HEK293 (cell line): ENCODE measurements around the gene PPM1E.
"Not testable (repeated sequence)": the region's sequence is repeated elsewhere in the genome, so short reads cannot be mapped to it uniquely, and the experiment has no call there.

Experiments used
- CTCF ChIA-PET: fragments of 350-600 bp; formaldehyde crosslinking; extraction: SDS; loops from one replicate; lab custom pipeline; 2021; ENCODE audit warnings: antibody characterized with exemption; lab: Yijun Ruan, JAX
- POLR2A ChIA-PET: fragments of 300-600 bp; formaldehyde crosslinking; extraction: SDS; loops from one replicate; lab custom pipeline; 2020; ENCODE audit warnings: antibody characterized with exemption, inconsistent platforms; lab: Yijun Ruan, JAX
- H3K27ac ChIP-seq: fragments of 200-500 bp; sonication (Bioruptor generic); 2 replicates; pipeline ENCODE4 v1.5.1; 2014; ENCODE audit warnings: low read depth, low read length, control low read depth, inconsistent platforms; ENCODE audit errors: extremely low read depth
- H3K36me3 ChIP-seq, 2 experiments: fragments of 200-500 bp in 1 of 2; sonication (Bioruptor generic) in 1 of 2; 1 replicate in 1 of 2; 2 replicates in 1 of 2; pipeline ENCODE4 v1.5.1; 2014 to 2017; ENCODE audit warnings: inconsistent platforms in 2 of 2, low read length in 2 of 2; ENCODE audit not compliant: control insufficient read depth in 2 of 2, insufficient read depth in 1 of 2
- H3K4me1 ChIP-seq: fragments of 200-500 bp; sonication (Bioruptor generic); 2 replicates; pipeline ENCODE4 v1.5.1; 2014; ENCODE audit warnings: mild to moderate bottlenecking, low read length, inconsistent platforms; ENCODE audit not compliant: control insufficient read depth, insufficient read depth
- H3K4me3 ChIP-seq: 2 replicates; pipeline ENCODE4 v1.5.1; 2011; ENCODE audit warnings: low read depth, mild to moderate bottlenecking, control low read depth, low read length, moderate library complexity
- H3K9me3 ChIP-seq: fragments of 200-500 bp; sonication (Bioruptor generic); 2 replicates; pipeline ENCODE4 v1.5.1; 2014; ENCODE audit warnings: low read depth, low read length, inconsistent platforms; ENCODE audit not compliant: control insufficient read depth, insufficient read depth
- EGR2 ChIP-seq: fragments of 450-650 bp; formaldehyde crosslinking; IDR thresholded peaks from 2 replicates; pipeline ENCODE4 v1.5.1; 2016; ENCODE audit warnings: low read depth, missing biosample characterization, missing genetic modification characterization
- GLI2 ChIP-seq: fragments of 450-650 bp; formaldehyde crosslinking; IDR thresholded peaks from 2 replicates; pipeline ENCODE4; 2017; ENCODE audit warnings: missing biosample characterization, missing genetic modification characterization, low read depth, borderline replicate concordance
- HOXC10 ChIP-seq: sonication (generic); formaldehyde crosslinking; IDR thresholded peaks from 2 replicates; pipeline ENCODE4 v1.8.1; 2023; ENCODE audit warnings: mild to moderate bottlenecking, missing genetic modification reagents
- IKZF3 ChIP-seq: fragments of 450-650 bp; IDR thresholded peaks from 2 replicates; pipeline ENCODE4 v1.5.0; 2018; ENCODE audit warnings: missing biosample characterization, mild to moderate bottlenecking, missing genetic modification characterization, moderate library complexity
- RBAK ChIP-seq: fragments of 450-650 bp; formaldehyde crosslinking; IDR thresholded peaks from 2 replicates; pipeline ENCODE4 v1.5.1; 2016; ENCODE audit warnings: missing biosample characterization, missing genetic modification characterization
- ZNF146 ChIP-seq: fragments of 450-650 bp; formaldehyde crosslinking; IDR thresholded peaks from 2 replicates; pipeline ENCODE4 v1.5.1; 2016; ENCODE audit warnings: missing biosample characterization, missing genetic modification characterization
- ZNF2 ChIP-seq: fragments of 450-650 bp; formaldehyde crosslinking; IDR thresholded peaks from 2 replicates; pipeline ENCODE4 v1.5.1; 2016; ENCODE audit warnings: missing biosample characterization, missing genetic modification characterization
- ZNF223 ChIP-seq: fragments of 450-650 bp; formaldehyde crosslinking; IDR thresholded peaks from 2 replicates; pipeline ENCODE4 v1.5.1; 2016; ENCODE audit warnings: missing biosample characterization, missing genetic modification characterization
- ZNF292 ChIP-seq: fragments of 450-650 bp; formaldehyde crosslinking; IDR thresholded peaks from 2 replicates; pipeline ENCODE4 v1.5.1; 2016; ENCODE audit warnings: low read depth, missing biosample characterization, missing genetic modification characterization, borderline replicate concordance
- ZNF366 ChIP-seq: fragments of 450-650 bp; formaldehyde crosslinking; conservative IDR thresholded peaks from 2 replicates; pipeline ENCODE4 v1.5.1; 2016; ENCODE audit warnings: missing biosample characterization, missing genetic modification characterization
- ZNF785 ChIP-seq: fragments of 450-650 bp; formaldehyde crosslinking; IDR thresholded peaks from 2 replicates; pipeline ENCODE4 v1.5.1; 2016; ENCODE audit warnings: missing biosample characterization, missing genetic modification characterization
- TF ChIP-seq, protein P1 (sequence below): fragments of 450-650 bp; formaldehyde crosslinking; IDR thresholded peaks from 2 replicates; pipeline ENCODE4 v1.5.1; 2016; ENCODE audit warnings: missing biosample characterization, missing genetic modification characterization, borderline replicate concordance
- TF ChIP-seq, protein P2 (sequence below): fragments of 450-650 bp; formaldehyde crosslinking; IDR thresholded peaks from 2 replicates; pipeline ENCODE4 v1.5.1; 2017; ENCODE audit warnings: missing biosample characterization, missing genetic modification characterization
- TF ChIP-seq, protein P3 (sequence below): fragments of 450-650 bp; formaldehyde crosslinking; IDR thresholded peaks from 2 replicates; pipeline ENCODE4 v1.5.1; 2016; ENCODE audit warnings: missing biosample characterization, missing genetic modification characterization, borderline replicate concordance

Gene PPM1E

DNA sequence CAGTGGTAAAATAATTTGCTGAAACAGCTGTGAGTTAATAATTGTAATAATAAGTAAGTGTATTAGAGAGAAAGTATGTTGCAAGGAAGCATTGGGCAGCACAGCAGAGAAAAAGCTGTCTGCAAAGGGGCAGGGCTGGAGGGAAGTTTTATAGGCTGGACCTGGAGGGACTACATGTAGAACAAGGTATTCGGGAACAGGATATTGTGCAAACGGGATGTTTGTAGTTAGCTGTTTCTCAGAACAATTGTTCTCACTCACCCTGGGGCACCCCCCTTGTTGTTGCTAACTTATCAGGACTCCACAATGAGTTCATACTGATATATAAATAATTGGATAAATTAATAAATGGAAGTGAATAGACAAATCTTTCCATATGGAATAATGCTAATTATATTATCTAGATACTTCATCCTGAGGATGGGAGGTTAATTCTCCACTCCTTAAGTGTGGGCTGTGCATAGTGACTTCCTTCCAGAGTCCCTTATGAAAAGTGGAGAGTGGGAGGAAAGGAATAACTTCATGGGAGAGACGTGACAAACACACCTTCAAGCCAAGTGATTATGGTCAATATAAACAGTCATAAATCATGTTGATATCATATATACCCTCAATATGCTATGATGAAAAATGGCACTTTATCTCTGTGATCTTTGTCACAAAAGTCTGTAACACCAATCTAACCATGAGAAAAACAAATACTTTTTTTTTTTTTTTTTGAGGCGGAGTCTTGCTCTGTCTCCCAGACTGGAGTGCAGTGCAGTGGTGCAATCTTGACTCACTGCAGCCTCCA, 85.4 kb downstream of the PPM1E start:
- CTCF ChIA-PET, result no interaction called here
- TF ChIP-seq ZNF292 (no peak), EGR2 (tag by site-specific recombination) (peak; percentile 39; the same call in 1 of the 2 replicates)
- POLR2A ChIA-PET, result no interaction called here

DNA sequence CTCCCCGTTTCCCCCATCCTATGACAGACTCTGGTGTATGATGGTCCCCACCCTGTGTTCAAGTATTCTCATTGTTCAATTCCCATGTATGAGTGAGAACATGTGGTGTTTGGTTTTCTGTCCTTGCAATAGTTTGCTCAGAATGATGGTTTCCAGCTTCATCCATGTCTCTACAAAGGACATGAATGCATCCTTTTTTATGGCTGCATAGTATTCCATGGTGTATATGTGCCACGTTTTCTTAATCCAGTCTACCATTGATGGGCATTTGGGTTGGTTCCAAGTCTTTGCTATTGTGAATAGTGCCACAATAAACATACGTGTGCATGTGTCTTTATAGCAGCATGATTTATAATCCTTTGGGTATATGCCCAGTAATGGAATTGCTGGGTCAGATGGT, 90.8 kb downstream of the PPM1E start:
- POLR2A ChIA-PET, result not testable (repeated sequence)

More for the DNA sequence above, 85.4 kb downstream of the PPM1E start:
- Histone ChIP-seq H3K4me1 (no peaks in the 10 kb centered on the region), H3K27ac (no peak overlapping the region), H3K9me3 (no peaks in the 10 kb centered on the region), H3K4me3 (no peak overlapping the region), H3K36me3 (no peaks in the 10 kb centered on the region)

DNA sequence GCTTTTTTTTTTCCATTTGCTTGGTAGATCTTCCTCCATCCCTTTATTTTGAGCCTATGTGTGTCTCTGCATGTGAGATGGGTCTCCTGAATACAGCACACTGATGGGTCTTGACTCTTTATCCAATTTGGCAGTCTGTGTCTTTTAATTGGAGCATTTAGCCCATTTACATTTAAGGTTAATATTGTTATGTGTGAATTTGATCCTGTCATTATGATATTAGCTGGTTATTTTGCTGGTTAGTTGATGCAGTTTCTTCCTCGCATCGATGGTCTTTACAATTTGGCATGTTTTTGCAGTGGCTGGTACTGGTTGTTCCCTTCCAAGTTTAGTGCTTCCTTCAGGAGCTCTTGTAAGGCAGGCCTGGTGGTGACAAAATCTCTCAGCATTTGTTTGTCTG, 94.5 kb downstream of the PPM1E start:
- H3K27ac ChIP-seq, CTCF ChIA-PET, H3K36me3 ChIP-seq, H3K4me1 ChIP-seq, H3K4me3 ChIP-seq, POLR2A ChIA-PET, H3K9me3 ChIP-seq: not testable (repeated sequence)

More for the DNA sequence above, 90.8 kb downstream of the PPM1E start:
- H3K36me3 ChIP-seq, H3K4me1 ChIP-seq, H3K27ac ChIP-seq, H3K4me3 ChIP-seq, H3K9me3 ChIP-seq, CTCF ChIA-PET: not testable (repeated sequence)
- TF ChIP-seq ZNF146 (tag by site-specific recombination), result peak; percentile 67; the same call in 1 of the 2 replicates

DNA sequence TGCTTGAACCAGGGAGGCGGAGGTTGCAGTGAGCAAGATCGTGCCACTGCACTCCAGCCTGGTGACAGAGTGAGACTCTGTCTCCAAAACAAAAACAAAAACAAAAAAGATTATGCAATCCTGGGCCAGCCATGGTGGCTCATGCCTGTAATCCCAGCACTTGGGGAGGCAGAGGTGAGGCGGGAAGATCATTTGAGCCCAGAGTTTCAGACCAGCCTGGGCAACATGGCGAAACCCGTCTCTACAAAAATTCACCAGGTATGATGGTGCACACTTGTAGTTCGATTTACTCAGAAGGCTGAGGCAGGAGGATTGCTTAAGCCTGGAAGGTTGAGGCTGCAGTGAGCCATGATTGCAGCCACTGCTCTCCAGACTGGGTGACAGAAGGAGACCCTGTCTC, 109.6 kb downstream of the PPM1E start:
- H3K4me1 ChIP-seq, result no peaks in the 10 kb centered on the region
- TF ChIP-seq, protein P1, sequence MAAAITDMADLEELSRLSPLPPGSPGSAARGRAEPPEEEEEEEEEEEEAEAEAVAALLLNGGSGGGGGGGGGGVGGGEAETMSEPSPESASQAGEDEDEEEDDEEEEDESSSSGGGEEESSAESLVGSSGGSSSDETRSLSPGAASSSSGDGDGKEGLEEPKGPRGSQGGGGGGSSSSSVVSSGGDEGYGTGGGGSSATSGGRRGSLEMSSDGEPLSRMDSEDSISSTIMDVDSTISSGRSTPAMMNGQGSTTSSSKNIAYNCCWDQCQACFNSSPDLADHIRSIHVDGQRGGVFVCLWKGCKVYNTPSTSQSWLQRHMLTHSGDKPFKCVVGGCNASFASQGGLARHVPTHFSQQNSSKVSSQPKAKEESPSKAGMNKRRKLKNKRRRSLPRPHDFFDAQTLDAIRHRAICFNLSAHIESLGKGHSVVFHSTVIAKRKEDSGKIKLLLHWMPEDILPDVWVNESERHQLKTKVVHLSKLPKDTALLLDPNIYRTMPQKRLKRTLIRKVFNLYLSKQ, result no peak
- TF ChIP-seq GLI2 (tag by site-specific recombination) (no peak), HOXC10 (CRISPR knock-in tag) (no peak), ZNF2 (tag by site-specific recombination) (no peak), ZNF223 (tag by site-specific recombination) (no peak), ZNF366 (no peak), ZNF785 (tag by site-specific recombination) (no peak), RBAK (tag by site-specific recombination) (no peak), IKZF3 (tag by site-specific recombination) (no peak)
- TF ChIP-seq, protein P2, sequence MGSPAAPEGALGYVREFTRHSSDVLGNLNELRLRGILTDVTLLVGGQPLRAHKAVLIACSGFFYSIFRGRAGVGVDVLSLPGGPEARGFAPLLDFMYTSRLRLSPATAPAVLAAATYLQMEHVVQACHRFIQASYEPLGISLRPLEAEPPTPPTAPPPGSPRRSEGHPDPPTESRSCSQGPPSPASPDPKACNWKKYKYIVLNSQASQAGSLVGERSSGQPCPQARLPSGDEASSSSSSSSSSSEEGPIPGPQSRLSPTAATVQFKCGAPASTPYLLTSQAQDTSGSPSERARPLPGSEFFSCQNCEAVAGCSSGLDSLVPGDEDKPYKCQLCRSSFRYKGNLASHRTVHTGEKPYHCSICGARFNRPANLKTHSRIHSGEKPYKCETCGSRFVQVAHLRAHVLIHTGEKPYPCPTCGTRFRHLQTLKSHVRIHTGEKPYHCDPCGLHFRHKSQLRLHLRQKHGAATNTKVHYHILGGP (tag by site-specific recombination), result no peak
- TF ChIP-seq, protein P3, sequence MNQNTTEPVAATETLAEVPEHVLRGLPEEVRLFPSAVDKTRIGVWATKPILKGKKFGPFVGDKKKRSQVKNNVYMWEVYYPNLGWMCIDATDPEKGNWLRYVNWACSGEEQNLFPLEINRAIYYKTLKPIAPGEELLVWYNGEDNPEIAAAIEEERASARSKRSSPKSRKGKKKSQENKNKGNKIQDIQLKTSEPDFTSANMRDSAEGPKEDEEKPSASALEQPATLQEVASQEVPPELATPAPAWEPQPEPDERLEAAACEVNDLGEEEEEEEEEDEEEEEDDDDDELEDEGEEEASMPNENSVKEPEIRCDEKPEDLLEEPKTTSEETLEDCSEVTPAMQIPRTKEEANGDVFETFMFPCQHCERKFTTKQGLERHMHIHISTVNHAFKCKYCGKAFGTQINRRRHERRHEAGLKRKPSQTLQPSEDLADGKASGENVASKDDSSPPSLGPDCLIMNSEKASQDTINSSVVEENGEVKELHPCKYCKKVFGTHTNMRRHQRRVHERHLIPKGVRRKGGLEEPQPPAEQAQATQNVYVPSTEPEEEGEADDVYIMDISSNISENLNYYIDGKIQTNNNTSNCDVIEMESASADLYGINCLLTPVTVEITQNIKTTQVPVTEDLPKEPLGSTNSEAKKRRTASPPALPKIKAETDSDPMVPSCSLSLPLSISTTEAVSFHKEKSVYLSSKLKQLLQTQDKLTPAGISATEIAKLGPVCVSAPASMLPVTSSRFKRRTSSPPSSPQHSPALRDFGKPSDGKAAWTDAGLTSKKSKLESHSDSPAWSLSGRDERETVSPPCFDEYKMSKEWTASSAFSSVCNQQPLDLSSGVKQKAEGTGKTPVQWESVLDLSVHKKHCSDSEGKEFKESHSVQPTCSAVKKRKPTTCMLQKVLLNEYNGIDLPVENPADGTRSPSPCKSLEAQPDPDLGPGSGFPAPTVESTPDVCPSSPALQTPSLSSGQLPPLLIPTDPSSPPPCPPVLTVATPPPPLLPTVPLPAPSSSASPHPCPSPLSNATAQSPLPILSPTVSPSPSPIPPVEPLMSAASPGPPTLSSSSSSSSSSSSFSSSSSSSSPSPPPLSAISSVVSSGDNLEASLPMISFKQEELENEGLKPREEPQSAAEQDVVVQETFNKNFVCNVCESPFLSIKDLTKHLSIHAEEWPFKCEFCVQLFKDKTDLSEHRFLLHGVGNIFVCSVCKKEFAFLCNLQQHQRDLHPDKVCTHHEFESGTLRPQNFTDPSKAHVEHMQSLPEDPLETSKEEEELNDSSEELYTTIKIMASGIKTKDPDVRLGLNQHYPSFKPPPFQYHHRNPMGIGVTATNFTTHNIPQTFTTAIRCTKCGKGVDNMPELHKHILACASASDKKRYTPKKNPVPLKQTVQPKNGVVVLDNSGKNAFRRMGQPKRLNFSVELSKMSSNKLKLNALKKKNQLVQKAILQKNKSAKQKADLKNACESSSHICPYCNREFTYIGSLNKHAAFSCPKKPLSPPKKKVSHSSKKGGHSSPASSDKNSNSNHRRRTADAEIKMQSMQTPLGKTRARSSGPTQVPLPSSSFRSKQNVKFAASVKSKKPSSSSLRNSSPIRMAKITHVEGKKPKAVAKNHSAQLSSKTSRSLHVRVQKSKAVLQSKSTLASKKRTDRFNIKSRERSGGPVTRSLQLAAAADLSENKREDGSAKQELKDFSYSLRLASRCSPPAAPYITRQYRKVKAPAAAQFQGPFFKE (tag by site-specific recombination), result no peak
- H3K27ac ChIP-seq, result no peak overlapping the region
- H3K36me3 ChIP-seq, result no peaks in the 10 kb centered on the region
- H3K9me3 ChIP-seq, result no peaks in the 10 kb centered on the region
- ChIA-PET CTCF (interaction anchor here (0.6 kb wide), 1 partner anchor 1108 kb away, joined by 6 read pairs; no protein-coding TSS in a partner anchor), POLR2A (no interaction called here)
- H3K4me3 ChIP-seq, result no peak overlapping the region
